Testis (tissue), 2 donors: Measurements from ENCODE around the gene KLHL40.

ENCODE experiments used
- CTCF ChIP-seq, 3 experiments: fragments of 450-650 bp in 2 of 3; fragments of 200-600 bp in 1 of 3; sonication (generic) in 1 of 3; IDR thresholded peaks; one replicate each; pipeline ENCODE4 v1.5.1; 2016 to 2019; ENCODE audit warnings: antibody characterized with exemption in 3 of 3, mild to moderate bottlenecking in 2 of 3, moderate library complexity in 1 of 3
- POLR2A ChIP-seq: fragments of 450-650 bp; IDR thresholded peaks from one replicate; pipeline ENCODE4 v1.6.1; 2017; ENCODE audit warnings: antibody characterized with exemption, mild to moderate bottlenecking, moderate library complexity

GRCh38 chr3:42652251-42652610, 33.1 kb upstream of the KLHL40 start:
- TF ChIP-seq CTCF (IDR thresholded peaks at IDR 0.05): no peak
- no peak for TF ChIP-seq POLR2A
